ENCODE data around the gene PLEKHA5. TPM values are rescaled to one million over a fixed set of nuclear protein-coding genes. Genes with fewer than 3 reads are reported as not detected.

The PLEKHA5 gene
- total and polyA plus RNA-seq, 2 of the 4 experiments (the other 2 are of a cell fraction), result 5.3 to 12.2 TPM

DNA sequence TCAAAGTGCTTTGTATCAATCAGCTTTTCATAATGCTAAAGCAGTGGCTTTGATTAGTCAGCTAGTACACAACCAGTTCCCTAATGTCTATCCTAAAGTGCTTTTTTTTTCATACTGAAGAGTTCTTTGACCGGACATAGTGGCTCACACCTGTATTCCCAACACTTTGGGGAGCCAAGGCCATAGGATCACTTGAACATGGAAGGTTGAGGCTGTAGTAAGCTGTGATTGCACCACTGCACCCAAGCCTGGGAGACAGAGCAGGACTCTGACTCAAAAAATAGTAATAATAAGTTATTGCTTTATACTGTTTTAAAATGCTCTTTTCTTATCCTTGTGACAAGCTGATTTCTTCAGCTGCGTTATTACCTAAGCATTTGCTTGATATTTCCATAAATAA, 155.1 kb downstream of the PLEKHA5 start:
- CTCF ChIA-PET, result interaction anchor here (0.5 kb wide), 1 partner anchor 8 kb away, joined by 3 read pairs; no protein-coding TSS in a partner anchor

More for the DNA sequence above, 155.1 kb downstream of the PLEKHA5 start:
- no peak overlapping the region for H4K91ac ChIP-seq (ENCODE audit: insufficient read depth, low read depth, low read length)
- no peak overlapping the region for H3K4me3 ChIP-seq (ENCODE audit: insufficient read depth, low read depth, low read length)
- H3K4me1 ChIP-seq (ENCODE audit: control insufficient read depth, insufficient read depth, low read length), result no peaks in the 10 kb centered on the region
- dilution Hi-C loops (cut with HindIII; ENCODE audit: low sequenced_read_pairs, unreplicated experiment), result no loop called here
- H2BK20ac ChIP-seq (ENCODE audit: low read depth, low read length), result no peak overlapping the region
- no peak overlapping the region for H2AK9ac ChIP-seq (replicated peaks; ENCODE audit: low read depth, low read length, poor library complexity)
- H3K4me2 ChIP-seq (ENCODE audit: low read depth, low read length), result no peak overlapping the region
- DNase-seq (no peak), ATAC-seq (ENCODE audit: low read depth) (no peak)
- H3K9me3 ChIP-seq (ENCODE audit: control insufficient read depth, insufficient read depth, low read length), result no peaks in the 10 kb centered on the region
- no peak overlapping the region for H3K56ac ChIP-seq (ENCODE audit: extremely low read depth, insufficient read depth, low read length)
- H3K27ac ChIP-seq (ENCODE audit: insufficient read depth, low read length), result no peak overlapping the region
- H2BK5ac ChIP-seq (ENCODE audit: low read depth, low read length, poor library complexity, severe bottlenecking), result no peak overlapping the region
- no peak overlapping the region for H4K8ac ChIP-seq (ENCODE audit: low read depth in 2 of 2, low read length in 2 of 2)
- no CpG with 5 or more reads among the region's 2 CpGs for WGBS, 2 experiments (ENCODE audit: extremely low coverage in 2 of 2, insufficient read length in 1 of 2)
- H4K5ac ChIP-seq (ENCODE audit: low read depth, low read length), result no peak overlapping the region
- H4K20me1 ChIP-seq (ENCODE audit: insufficient read depth, low read length), result no peaks in the 10 kb centered on the region
- peaks cover 14% of the 10 kb centered on the region for H3K36me3 ChIP-seq (ENCODE audit: control insufficient read depth, insufficient read depth, low read length)
- H2BK15ac ChIP-seq (ENCODE audit: low read depth, low read length), result no peak overlapping the region
- H3K9ac ChIP-seq (ENCODE audit: low read depth, low read length), result no peak overlapping the region
- H2AK5ac ChIP-seq (ENCODE audit: low read depth, low read length), result no peak overlapping the region
- no peak overlapping the region for H3K23ac ChIP-seq (ENCODE audit: low read depth, low read length)
- no TSS peak for BruUV-seq (replicated peaks)
- POLR2A ChIA-PET (ENCODE audit: unreplicated experiment), result no interaction called here
- in situ Hi-C loops (cut with MboI; ENCODE audit: low sequenced_read_pairs), result loop anchor here (25.0 kb wide), 1 partner anchor 847 kb away; no protein-coding TSS in a partner anchor
- no peak overlapping the region for H2AFZ ChIP-seq (replicated peaks; ENCODE audit: low read length, poor library complexity)
- H3K9me1 ChIP-seq (ENCODE audit: insufficient read depth, low read length), result no peaks in the 10 kb centered on the region
- TF ChIP-seq MAZ (IDR thresholded peaks at IDR 0.05; ENCODE audit: borderline replicate concordance, low read depth, low read length) (no peak), NFE2L2 (IDR thresholded peaks at IDR 0.05; ENCODE audit: low read depth, low read length) (no peak), RCOR1 (IDR thresholded peaks at IDR 0.05; ENCODE audit: insufficient replicate concordance, low read length) (no peak), FOS (IDR thresholded peaks at IDR 0.05; ENCODE audit: low read depth, low read length) (no peak)
- TF ChIP-seq, protein P1, sequence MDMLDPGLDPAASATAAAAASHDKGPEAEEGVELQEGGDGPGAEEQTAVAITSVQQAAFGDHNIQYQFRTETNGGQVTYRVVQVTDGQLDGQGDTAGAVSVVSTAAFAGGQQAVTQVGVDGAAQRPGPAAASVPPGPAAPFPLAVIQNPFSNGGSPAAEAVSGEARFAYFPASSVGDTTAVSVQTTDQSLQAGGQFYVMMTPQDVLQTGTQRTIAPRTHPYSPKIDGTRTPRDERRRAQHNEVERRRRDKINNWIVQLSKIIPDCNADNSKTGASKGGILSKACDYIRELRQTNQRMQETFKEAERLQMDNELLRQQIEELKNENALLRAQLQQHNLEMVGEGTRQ (IDR thresholded peaks at IDR 0.05; ENCODE audit: low read depth, low read length), result no peak
- TF ChIP-seq, protein P2, sequence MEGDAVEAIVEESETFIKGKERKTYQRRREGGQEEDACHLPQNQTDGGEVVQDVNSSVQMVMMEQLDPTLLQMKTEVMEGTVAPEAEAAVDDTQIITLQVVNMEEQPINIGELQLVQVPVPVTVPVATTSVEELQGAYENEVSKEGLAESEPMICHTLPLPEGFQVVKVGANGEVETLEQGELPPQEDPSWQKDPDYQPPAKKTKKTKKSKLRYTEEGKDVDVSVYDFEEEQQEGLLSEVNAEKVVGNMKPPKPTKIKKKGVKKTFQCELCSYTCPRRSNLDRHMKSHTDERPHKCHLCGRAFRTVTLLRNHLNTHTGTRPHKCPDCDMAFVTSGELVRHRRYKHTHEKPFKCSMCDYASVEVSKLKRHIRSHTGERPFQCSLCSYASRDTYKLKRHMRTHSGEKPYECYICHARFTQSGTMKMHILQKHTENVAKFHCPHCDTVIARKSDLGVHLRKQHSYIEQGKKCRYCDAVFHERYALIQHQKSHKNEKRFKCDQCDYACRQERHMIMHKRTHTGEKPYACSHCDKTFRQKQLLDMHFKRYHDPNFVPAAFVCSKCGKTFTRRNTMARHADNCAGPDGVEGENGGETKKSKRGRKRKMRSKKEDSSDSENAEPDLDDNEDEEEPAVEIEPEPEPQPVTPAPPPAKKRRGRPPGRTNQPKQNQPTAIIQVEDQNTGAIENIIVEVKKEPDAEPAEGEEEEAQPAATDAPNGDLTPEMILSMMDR (conservative IDR thresholded peaks at IDR 0.05; ENCODE audit: low read depth, low read length), result no peak
- no peak overlapping the region for H3K18ac ChIP-seq (ENCODE audit: low read depth, low read length)
- H3K27me3 ChIP-seq (ENCODE audit: control insufficient read depth, insufficient read depth, low read length), result no peaks in the 10 kb centered on the region
- no peak overlapping the region for H3K4ac ChIP-seq (ENCODE audit: low read depth, low read length)
- H3K79me1 ChIP-seq (ENCODE audit: low read depth in 1 of 2, low read length in 2 of 2), result peaks cover 0 to 4% of the 10 kb centered on the region in 2 experiments; a peak in 1 of 4 replicates
- no peak overlapping the region for H3K14ac ChIP-seq (replicated peaks; ENCODE audit: low read depth, low read length)
- H2BK120ac ChIP-seq (ENCODE audit: low read depth, low read length), result no peak overlapping the region
- intact Hi-C loops (cut with micrococcal nuclease), result loop anchor here (5.0 to 10.0 kb wide), 4 partner anchors 97 to 1030 kb away; no protein-coding TSS in a partner anchor

All from IMR-90 (cell line).